GM21447 (cell line): Measurements from ENCODE around the gene GPX7.
A peak's percentile ranks its signal among the peaks of the same experiment; 100 is the strongest.
"Not testable (repeated sequence)": the region's sequence is repeated elsewhere in the genome, so short reads cannot be mapped to it uniquely, and the experiment has no call there.

ENCODE experiments used
- ATAC-seq: cut with Tn5 transposase; IDR thresholded peaks from one replicate; pipeline ENCODE4 v1.9.1; 2021; ENCODE audit not compliant: unreplicated experiment

Gene GPX7

GRCh38 chr1:52601991-52602855, at the start of gene GPX7:
GPX7 (plus strand) TSS chr1:52602371; CDS start chr1:52602410, 39 bp downstream.
- ATAC-seq: no peak

GRCh38 chr1:52552505-52553361, 49.4 kb upstream of the GPX7 start, which contains the start of gene TUT4:
TUT4 (minus strand) TSS chr1:52553092; CDS start chr1:52526280, 26,812 bp downstream.
- peak; percentile 41 for ATAC-seq

- ATAC-seq: peak; percentile 40
These were observed 48.6 kb upstream of the GPX7 start for GRCh38 chr1:52553362-52554266.

- no peak for ATAC-seq
These were observed 47.9 kb upstream of the GPX7 start for GRCh38 chr1:52554267-52554640.

- ATAC-seq: no peak
These were observed 47.4 kb upstream of the GPX7 start for GRCh38 chr1:52554756-52555155.

- ATAC-seq: no peak
These were observed 45.4 kb upstream of the GPX7 start for GRCh38 chr1:52556641-52557360.

- no peak for ATAC-seq
These were observed 43.2 kb upstream of the GPX7 start for GRCh38 chr1:52558941-52559340.

GRCh38 chr1:52559875-52560274, 42.3 kb upstream of the GPX7 start:
- no peak for ATAC-seq

- ATAC-seq: no peak
These were observed 39.4 kb upstream of the GPX7 start for GRCh38 chr1:52562766-52563165.

GRCh38 chr1:52567943-52568342, 34.2 kb upstream of the GPX7 start:
- ATAC-seq: no peak

- ATAC-seq: no peak
These were observed 32.5 kb upstream of the GPX7 start for GRCh38 chr1:52569449-52570210.

GRCh38 chr1:52571783-52572182, 30.4 kb upstream of the GPX7 start:
- ATAC-seq: no peak

- no peak for ATAC-seq
These were observed 29.8 kb upstream of the GPX7 start for GRCh38 chr1:52572387-52572786.

- ATAC-seq: no peak
These were observed 27.6 kb upstream of the GPX7 start for GRCh38 chr1:52574594-52574993.

GRCh38 chr1:52576074-52576473, 26.1 kb upstream of the GPX7 start:
- ATAC-seq: no peak

- ATAC-seq: not testable (repeated sequence)
These were observed 24.1 kb upstream of the GPX7 start for GRCh38 chr1:52578066-52578465.

GRCh38 chr1:52579415-52579814, 22.8 kb upstream of the GPX7 start:
- no peak for ATAC-seq

GRCh38 chr1:52580283-52580682, 21.9 kb upstream of the GPX7 start:
- ATAC-seq: no peak

GRCh38 chr1:52582116-52582696, 20.0 kb upstream of the GPX7 start:
- no peak for ATAC-seq
